Measurements from ENCODE around the gene MYO18B. TPM values are rescaled to one million over a fixed set of nuclear protein-coding genes. Genes with fewer than 3 reads are reported as not detected.

The MYO18B gene
- total and polyA plus RNA-seq, 2 of the 4 experiments (the other 2 are of a cell fraction), result under 0.01 TPM; not detected in 1

DNA sequence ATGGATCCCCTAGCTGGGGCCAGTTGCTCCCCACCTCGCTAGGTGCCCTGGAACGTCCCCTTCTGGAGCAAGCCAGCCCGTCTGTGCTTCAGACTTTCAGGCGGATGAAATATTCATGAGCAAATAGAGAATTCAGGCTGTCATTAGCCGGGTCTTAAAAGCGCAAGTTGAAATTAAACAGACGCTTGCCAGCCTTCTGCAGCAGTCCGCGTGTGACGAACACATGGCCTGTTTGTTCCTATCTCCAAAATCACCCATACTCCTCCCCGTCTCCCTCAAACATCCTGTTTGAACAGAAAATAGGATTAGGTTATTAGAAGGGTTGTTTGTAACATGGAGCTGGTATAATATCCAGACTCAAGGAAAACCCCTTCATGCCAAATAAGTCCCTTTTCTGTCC is 38.7 kb downstream of the MYO18B start:
- no peak overlapping the region for H3K23ac ChIP-seq (ENCODE audit: low read depth, low read length)
- H2BK120ac ChIP-seq (ENCODE audit: low read depth, low read length), result no peak overlapping the region
- no peak overlapping the region for H2BK15ac ChIP-seq (ENCODE audit: low read depth, low read length)
- no peak overlapping the region for H4K8ac ChIP-seq (ENCODE audit: low read depth in 2 of 2, low read length in 2 of 2)
- no peak overlapping the region for H2AFZ ChIP-seq (replicated peaks; ENCODE audit: low read length, poor library complexity)
- H4K5ac ChIP-seq (ENCODE audit: low read depth, low read length), result no peak overlapping the region
- BruUV-seq (replicated peaks), result no TSS peak
- peaks cover 2% of the 10 kb centered on the region; the same call in 1 of the 2 replicates for H3K27me3 ChIP-seq (ENCODE audit: control insufficient read depth, insufficient read depth, low read length)
- no peak overlapping the region for H2BK20ac ChIP-seq (ENCODE audit: low read depth, low read length)
- in situ Hi-C loops (cut with MboI; ENCODE audit: low sequenced_read_pairs) (no loop called here), dilution Hi-C loops (cut with HindIII; ENCODE audit: low sequenced_read_pairs, unreplicated experiment) (no loop called here), intact Hi-C loops (cut with micrococcal nuclease) (no loop called here)
- no peak overlapping the region for H2BK5ac ChIP-seq (ENCODE audit: low read depth, low read length, poor library complexity, severe bottlenecking)
- H2AK5ac ChIP-seq (ENCODE audit: low read depth, low read length), result no peak overlapping the region
- H4K20me1 ChIP-seq (ENCODE audit: insufficient read depth, low read length), result no peaks in the 10 kb centered on the region
- H3K9ac ChIP-seq (ENCODE audit: low read depth, low read length), result no peak overlapping the region
- no peak overlapping the region for H3K4ac ChIP-seq (ENCODE audit: low read depth, low read length)
- H2AK9ac ChIP-seq (replicated peaks; ENCODE audit: low read depth, low read length, poor library complexity), result no peak overlapping the region
- no peak overlapping the region for H3K14ac ChIP-seq (replicated peaks; ENCODE audit: low read depth, low read length)
- WGBS, 2 experiments (ENCODE audit: extremely low coverage in 2 of 2, insufficient read length in 1 of 2), result 50% methylated on average over 7 of the region's 11 CpGs; no CpG with 5 or more reads in 1 of the 2 experiments
- H3K27ac ChIP-seq (ENCODE audit: insufficient read depth, low read length), result no peak overlapping the region
- no peak overlapping the region for H3K4me3 ChIP-seq (ENCODE audit: insufficient read depth, low read depth, low read length)
- no peak overlapping the region for H4K91ac ChIP-seq (ENCODE audit: insufficient read depth, low read depth, low read length)
- H3K56ac ChIP-seq (ENCODE audit: extremely low read depth, insufficient read depth, low read length), result no peak overlapping the region
- H3K4me1 ChIP-seq (ENCODE audit: control insufficient read depth, insufficient read depth, low read length), result no peaks in the 10 kb centered on the region
- no peak for ATAC-seq (ENCODE audit: low read depth)
- no peaks in the 10 kb centered on the region for H3K9me1 ChIP-seq (ENCODE audit: insufficient read depth, low read length)
- no peaks in the 10 kb centered on the region for H3K36me3 ChIP-seq (ENCODE audit: control insufficient read depth, insufficient read depth, low read length)
- no peak for DNase-seq
- no peak overlapping the region for H3K4me2 ChIP-seq (ENCODE audit: low read depth, low read length)
- no peaks in the 10 kb centered on the region for H3K79me1 ChIP-seq (ENCODE audit: low read depth in 1 of 2, low read length in 2 of 2)
- CTCF ChIA-PET, result interaction anchor here (0.6 kb wide), 2 partner anchors 74 to 584 kb away, joined by 3 to 4 read pairs; no protein-coding TSS in a partner anchor
- POLR2A ChIA-PET (ENCODE audit: unreplicated experiment), result no interaction called here
- H3K9me3 ChIP-seq (ENCODE audit: control insufficient read depth, insufficient read depth, low read length), result peaks cover 1% of the 10 kb centered on the region; the same call in 1 of the 2 replicates
- no peak overlapping the region for H3K18ac ChIP-seq (ENCODE audit: low read depth, low read length)
- TF ChIP-seq, protein P1, sequence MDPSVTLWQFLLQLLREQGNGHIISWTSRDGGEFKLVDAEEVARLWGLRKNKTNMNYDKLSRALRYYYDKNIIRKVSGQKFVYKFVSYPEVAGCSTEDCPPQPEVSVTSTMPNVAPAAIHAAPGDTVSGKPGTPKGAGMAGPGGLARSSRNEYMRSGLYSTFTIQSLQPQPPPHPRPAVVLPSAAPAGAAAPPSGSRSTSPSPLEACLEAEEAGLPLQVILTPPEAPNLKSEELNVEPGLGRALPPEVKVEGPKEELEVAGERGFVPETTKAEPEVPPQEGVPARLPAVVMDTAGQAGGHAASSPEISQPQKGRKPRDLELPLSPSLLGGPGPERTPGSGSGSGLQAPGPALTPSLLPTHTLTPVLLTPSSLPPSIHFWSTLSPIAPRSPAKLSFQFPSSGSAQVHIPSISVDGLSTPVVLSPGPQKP (IDR thresholded peaks at IDR 0.05; ENCODE audit: borderline replicate concordance, low read depth, low read length), result no peak
- no peak for TF ChIP-seq SMC3 (IDR thresholded peaks at IDR 0.05; ENCODE audit: low read depth, low read length)
- TF ChIP-seq MAZ (IDR thresholded peaks at IDR 0.05; ENCODE audit: borderline replicate concordance, low read depth, low read length), result no peak
- no peak for TF ChIP-seq FOS (IDR thresholded peaks at IDR 0.05; ENCODE audit: low read depth, low read length)
- no peak for TF ChIP-seq RAD21 (IDR thresholded peaks at IDR 0.05; ENCODE audit: low read length)
- no peak for TF ChIP-seq NFE2L2 (IDR thresholded peaks at IDR 0.05; ENCODE audit: low read depth, low read length)
- TF ChIP-seq CEBPB (IDR thresholded peaks at IDR 0.05; ENCODE audit: low read depth, low read length), result no peak
- TF ChIP-seq RCOR1 (IDR thresholded peaks at IDR 0.05; ENCODE audit: insufficient replicate concordance, low read length), result no peak
- TF ChIP-seq CHD1 (IDR thresholded peaks at IDR 0.05; ENCODE audit: low read depth, low read length), result no peak
- no peak for TF ChIP-seq USF2 (IDR thresholded peaks at IDR 0.05; ENCODE audit: low read depth, low read length)
- no peak for TF ChIP-seq MAFK (IDR thresholded peaks at IDR 0.05; ENCODE audit: low read depth, low read length)
- TF ChIP-seq MXI1 (IDR thresholded peaks at IDR 0.05; ENCODE audit: borderline replicate concordance, low read depth, low read length), result no peak
- TF ChIP-seq CTCF (conservative IDR thresholded peaks at IDR 0.05; ENCODE audit: low read depth, low read length), result no peak
